Activated T-cell treated with anti-CD3 and anti-CD28 coated beads for 1 hour (primary cell): ENCODE results near the gene ESD.
"Not testable (repeated sequence)": the region's sequence is repeated elsewhere in the genome, so short reads cannot be mapped to it uniquely, and the experiment has no call there.

Experiments
- DNase-seq: peaks from one replicate; pipeline ENCODE4 v3.0.0-alpha.2; 2020; ENCODE audit warnings: low read depth

Gene ESD, protein sequence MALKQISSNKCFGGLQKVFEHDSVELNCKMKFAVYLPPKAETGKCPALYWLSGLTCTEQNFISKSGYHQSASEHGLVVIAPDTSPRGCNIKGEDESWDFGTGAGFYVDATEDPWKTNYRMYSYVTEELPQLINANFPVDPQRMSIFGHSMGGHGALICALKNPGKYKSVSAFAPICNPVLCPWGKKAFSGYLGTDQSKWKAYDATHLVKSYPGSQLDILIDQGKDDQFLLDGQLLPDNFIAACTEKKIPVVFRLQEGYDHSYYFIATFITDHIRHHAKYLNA

DNA sequence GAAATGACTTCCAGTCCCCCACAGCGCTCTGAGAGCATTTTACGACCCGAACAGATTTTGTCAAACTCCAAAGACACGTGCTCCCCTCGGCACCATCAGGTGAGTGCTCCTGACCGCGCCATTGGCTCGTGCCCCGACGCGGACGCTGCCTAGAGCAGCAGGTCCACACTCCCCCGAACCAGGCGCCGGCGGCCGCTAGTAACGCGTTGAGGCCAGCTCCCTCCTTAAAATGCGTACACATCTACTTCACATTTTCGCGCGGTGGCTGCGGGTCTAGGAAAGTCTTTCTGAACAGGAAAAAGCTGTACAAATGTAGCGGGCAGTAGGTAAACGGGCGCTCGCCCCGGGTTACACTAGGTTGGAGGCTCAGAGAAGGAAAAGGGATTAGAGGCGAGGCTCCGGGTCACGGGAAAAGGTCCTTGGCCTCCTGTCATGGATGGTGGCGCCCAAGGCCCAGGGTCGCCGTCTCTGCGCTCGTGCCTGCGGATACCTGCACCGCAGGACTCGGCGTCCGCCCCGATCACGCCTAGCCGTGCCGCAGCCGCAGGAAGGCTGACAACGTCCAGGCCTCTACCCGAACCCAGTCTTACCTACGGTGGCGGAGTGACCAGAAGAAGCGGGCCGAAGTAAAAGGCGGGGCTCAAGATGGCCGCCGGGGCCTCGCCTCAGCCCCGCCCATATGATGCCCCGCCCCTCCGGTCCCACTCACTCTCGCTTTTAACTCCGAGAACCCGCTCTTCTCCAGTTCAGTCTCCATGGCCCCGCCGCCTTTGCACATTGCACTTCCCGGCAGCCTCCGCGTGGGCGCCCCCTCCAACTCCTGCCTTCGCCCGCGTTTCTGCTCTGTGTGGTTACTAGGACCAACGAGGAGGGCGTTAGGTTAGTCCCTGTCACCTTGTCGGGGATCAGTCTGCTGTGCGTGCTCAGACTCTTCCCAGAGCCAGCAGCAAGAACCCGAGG, at the start of gene ESD:
Gene ESD (minus strand): TSS at position 647 of the 960 bp plus-strand sequence. CDS start 5,748 bp downstream, outside the sequence.
- DNase-seq: peak; percentile 88

GRCh38 chr13:46846726-46847125, 49.8 kb upstream of the ESD start:
- no peak for DNase-seq

- no peak for DNase-seq
Observed at GRCh38 chr13:46845146-46845545, 48.2 kb upstream of the ESD start.

- DNase-seq: no peak
Observed at GRCh38 chr13:46844431-46844830, 47.5 kb upstream of the ESD start.

DNA sequence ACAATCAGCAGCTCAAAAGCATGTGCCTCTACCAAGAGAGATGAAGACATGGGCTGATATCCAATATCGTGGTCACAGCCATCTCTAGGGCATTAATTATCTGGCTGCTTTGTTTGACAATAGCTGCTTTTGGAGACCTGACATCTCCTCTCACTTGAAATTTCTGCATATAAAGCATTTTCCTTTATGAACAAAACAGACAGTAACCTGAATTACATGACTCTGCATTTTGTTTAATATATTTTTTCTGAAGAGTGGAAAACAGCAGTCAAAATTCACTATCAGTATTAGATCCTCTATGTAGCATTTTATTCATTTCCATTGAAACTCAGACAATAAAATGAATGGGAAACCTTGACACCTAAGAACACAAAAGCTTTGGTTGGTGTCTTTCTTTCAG, 42.4 kb upstream of the ESD start:
- no peak for DNase-seq

DNA sequence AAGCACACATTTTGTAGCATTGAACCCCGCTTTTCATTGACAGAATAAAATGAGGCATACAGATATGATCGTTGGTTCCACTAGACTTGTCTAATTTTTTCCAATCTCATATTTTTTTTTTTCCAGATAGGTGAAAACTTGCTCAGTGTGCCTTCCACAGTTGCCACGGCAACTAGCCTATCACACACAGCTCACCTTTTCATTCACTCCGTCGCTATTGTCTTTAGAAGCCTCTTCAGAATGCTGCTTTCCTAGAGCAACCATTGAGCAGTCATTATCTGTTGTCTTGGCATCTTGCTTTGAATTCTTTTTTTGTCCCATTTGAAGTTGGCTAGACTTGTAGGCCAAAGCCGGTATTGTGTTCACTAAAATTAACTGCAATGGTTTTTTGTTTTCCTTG, 37.7 kb upstream of the ESD start:
- no peak for DNase-seq

DNA sequence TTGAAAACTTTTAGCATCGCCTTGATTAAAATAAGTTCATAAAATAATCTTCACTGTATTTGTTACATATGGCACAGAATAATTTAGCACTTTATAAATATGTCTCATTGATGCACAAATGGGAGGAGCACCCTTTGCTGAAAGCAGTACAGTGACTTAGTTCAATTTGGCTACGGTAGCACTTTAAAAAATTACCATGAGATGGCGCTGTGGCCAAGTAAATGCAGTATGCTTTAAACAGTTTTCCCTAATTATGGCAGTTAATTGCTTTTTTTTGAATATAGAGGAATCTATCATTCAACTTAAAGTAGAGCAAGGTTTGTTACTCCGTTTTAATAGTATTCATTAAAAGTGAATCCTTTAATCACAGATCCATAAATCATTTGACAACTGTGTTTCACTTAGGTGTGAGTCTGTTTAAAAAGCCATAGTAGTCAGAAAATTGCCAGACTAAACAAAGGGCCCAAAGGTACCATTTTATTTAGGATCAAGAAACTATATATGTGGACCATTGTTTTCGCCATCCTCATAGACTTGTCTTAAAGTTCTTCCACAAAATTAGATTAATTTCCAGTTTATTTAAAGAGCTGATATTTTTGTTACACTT, 34.7 kb upstream of the ESD start:
- no peak for DNase-seq

DNA sequence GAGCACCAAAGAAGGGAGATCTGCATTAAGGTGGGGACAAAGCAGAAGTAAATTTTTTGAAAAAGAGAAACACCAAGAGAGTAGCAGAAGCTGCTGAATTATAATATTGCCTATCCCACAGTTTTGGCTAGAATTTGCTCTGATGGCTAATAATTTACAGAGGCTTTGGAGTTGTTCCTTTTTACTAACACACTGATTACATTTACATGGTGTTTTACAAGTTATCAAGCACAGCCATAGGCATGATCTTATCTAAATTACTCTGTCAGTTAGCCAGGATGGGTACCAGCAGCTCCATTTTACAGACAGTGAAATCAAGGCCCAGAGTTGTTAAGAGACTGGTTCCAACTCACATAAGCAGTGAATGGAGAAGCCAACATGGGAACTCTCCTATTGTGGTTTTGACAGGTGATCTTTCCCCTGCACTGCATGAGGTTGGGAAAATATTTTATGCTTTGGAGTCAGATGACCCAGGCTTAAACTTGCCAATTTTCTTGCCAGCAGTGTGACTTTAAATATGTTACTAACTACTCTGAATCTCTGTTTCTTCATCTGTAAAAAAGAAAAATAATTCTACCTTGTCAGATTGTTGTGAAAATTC, 33.5 kb upstream of the ESD start:
- no peak for DNase-seq

GRCh38 chr13:46822551-46822950, 25.6 kb upstream of the ESD start:
- DNase-seq: no peak

DNA sequence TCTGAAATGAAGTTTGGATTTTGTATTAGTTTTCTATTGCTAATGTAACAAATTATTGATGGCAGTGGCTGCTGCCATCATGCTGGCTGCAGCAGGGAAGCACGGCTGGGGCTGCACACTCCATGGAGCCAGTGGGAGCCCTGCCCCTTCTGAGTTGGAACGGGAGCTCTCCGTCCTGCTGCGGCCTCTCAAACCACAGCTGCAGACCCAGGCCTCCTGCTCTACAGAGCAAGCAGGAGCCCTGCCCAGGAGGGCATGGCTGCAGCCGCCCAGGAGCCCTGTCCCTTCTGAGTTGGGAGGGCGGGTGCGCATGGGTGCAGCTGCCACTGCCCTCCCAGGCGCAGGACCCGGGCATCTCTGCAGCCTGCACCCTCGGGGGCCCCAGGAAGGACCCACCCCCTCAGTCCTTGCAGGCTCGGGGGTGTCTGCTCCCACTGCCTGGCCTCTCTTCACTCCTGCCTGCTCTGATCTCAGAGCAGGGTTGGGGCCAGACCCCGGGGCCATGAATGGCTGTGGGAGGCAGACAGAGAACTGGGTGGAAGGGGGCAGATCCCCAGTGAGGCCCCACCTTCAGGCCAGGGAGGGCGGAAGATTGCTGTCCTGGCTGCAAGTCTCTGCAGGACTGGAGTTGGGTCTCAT, 21.0 kb upstream of the ESD start:
- DNase-seq: no peak

GRCh38 chr13:46817095-46817494, 20.1 kb upstream of the ESD start:
- no peak for DNase-seq

- DNase-seq: no peak
Observed at GRCh38 chr13:46816371-46816770, 19.4 kb upstream of the ESD start.

- DNase-seq: no peak
Observed at GRCh38 chr13:46812301-46812797, 15.4 kb upstream of the ESD start.

GRCh38 chr13:46810440-46810839, 13.5 kb upstream of the ESD start:
- DNase-seq: no peak

DNA sequence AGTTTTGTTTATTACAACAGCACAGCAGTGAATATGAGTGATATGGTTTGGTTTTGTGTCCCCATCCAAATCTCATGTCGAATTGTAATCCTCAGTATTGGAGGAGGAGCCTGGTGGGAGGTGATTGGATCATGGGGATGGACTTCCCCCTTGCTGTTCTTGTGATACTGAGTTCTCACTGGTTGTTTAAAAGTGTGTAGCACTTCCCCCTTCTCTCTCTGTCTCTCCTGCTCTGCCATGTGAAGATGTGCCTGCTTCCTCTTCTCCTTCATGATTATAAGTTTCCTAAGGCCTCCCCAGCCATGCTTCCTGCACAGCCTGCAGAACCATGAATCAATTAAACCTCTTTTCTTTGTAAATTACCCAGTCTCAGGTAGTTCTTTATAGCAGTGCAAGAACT, 8.0 kb upstream of the ESD start:
- DNase-seq: not testable (repeated sequence)

- DNase-seq: no peak
Observed at GRCh38 chr13:46804391-46804815, 7.4 kb upstream of the ESD start.

GRCh38 chr13:46803586-46803985, 6.6 kb upstream of the ESD start:
- DNase-seq: no peak

GRCh38 chr13:46801858-46802257, 4.9 kb upstream of the ESD start:
- DNase-seq: no peak

DNA sequence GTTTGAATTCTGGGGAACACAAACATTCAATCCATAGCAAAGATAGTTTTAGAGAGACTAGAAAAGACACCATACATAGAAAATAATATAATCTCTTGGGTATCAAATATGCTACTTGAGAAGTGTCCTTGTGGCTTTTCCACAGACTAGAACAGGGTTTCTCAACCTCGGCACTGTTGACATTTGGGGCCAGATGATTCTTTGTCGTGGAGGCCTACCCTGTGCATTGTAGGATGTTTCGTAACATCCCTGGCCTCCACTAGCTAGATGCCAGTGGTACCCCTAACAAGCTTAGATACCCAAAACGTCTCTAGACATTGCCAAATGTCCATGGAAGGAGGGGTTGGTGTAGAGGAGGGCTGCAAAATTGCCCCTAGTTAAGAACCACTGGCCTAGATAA, 2.2 kb upstream of the ESD start:
- no peak for DNase-seq

- no peak for DNase-seq
Observed at GRCh38 chr13:46797501-46798237, 708 bp upstream of the ESD start.

DNA sequence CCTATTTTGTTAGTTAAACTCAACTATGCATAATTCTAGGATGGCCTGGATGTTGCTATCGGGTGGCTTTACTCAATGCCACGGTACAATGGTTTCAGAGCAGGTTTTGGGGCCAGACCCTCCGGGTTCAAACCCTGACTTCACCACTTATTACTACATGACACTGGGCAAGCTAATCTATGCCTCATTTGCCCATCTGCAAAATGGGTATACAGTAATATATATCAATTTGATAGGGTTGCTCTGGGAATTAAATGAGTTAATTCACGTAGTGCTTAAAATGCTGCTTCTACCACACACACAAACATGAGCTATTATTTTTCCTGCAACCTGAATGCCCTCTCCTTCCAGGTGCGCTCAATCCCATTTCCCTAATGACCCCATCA, 839 bp downstream of the ESD start:
- DNase-seq: no peak
